Prostate gland (tissue), 2 donors: ENCODE measurements around the gene PHLPP1. TPM values are rescaled to one million over a fixed set of nuclear protein-coding genes. Genes with fewer than 3 reads are reported as not detected.
A peak's percentile ranks its signal among the peaks of the same experiment; 100 is the strongest.

ENCODE experiments used
- DNase-seq: peaks from one replicate; pipeline ENCODE4 v3.0.0-alpha.2; 2019; ENCODE audit warnings: low spot score
- H3K27ac ChIP-seq, 2 donors: fragments of 200-600 bp; sonication (generic); 2 replicates each; pipeline ENCODE4 v1.5.1; 2017 to 2019
- H3K27me3 ChIP-seq: fragments of 200-600 bp; sonication (generic); replicated peaks from 2 replicates; pipeline ENCODE4 v1.5.1; 2019; ENCODE audit not compliant: insufficient read depth
- H3K36me3 ChIP-seq, 2 donors: fragments of 200-600 bp; sonication (generic); 1 replicate in 1 of 2; 2 replicates in 1 of 2; pipeline versions ENCODE4 v1.5.1 to v1.8.1; 2017 to 2019
- H3K4me1 ChIP-seq: fragments of 200-600 bp; sonication (generic); replicated peaks from 2 replicates; pipeline ENCODE4 v1.5.1; 2019
- H3K4me3 ChIP-seq, 2 donors: fragments of 200-600 bp; sonication (generic); 2 replicates each; pipeline ENCODE4 v1.5.1; 2017 to 2019
- H3K9me3 ChIP-seq: fragments of 200-600 bp; sonication (generic); 2 replicates; pipeline ENCODE4 v1.5.1; 2017
- POLR2A ChIP-seq: fragments of 450-650 bp; IDR thresholded peaks from one replicate; pipeline ENCODE4 v1.6.1; 2016; ENCODE audit warnings: antibody characterized with exemption, mild to moderate bottlenecking
- POLR2AphosphoS5 ChIP-seq: sonication (generic); formaldehyde crosslinking; IDR thresholded peaks from one replicate; pipeline ENCODE4 v1.6.1; 2017; ENCODE audit warnings: antibody characterized with exemption
- WGBS: methylation state at CpG from one replicate; pipeline ENCODE4 v1.1.5; 2018; 5-methylcytosine and 5-hydroxymethylcytosine counted together
- intact Hi-C: fragments of 100-400 bp; cut with DNase I; formaldehyde crosslinking; loops from one replicate; pipeline ENCODE4 v1.14.2; 2022
- total RNA-seq, 2 donors: library from RNA; depleted of rRNA; stranded (reverse); fragments of >200 nt; gene quantifications; one replicate each; pipeline ENCODE4 v1.1.0, GENCODE V29; 2016
- TF ChIP-seq, protein P1 (sequence below), 4 experiments: fragments of 200-600 bp in 2 of 4; fragments of 450-650 bp in 2 of 4; sonication (generic) in 2 of 4; IDR thresholded peaks; 1 replicate in 3 of 4; 2 replicates in 1 of 4; pipeline ENCODE4 v1.5.1; 2016 to 2019; ENCODE audit warnings: antibody characterized with exemption in 4 of 4, mild to moderate bottlenecking in 2 of 4, moderate library complexity in 2 of 4

The PHLPP1 gene
- total RNA-seq, 2 donors from 2014 or later, result 16.8 to 44.1 TPM

- no peak for TF ChIP-seq POLR2A
- TF ChIP-seq, protein P1, sequence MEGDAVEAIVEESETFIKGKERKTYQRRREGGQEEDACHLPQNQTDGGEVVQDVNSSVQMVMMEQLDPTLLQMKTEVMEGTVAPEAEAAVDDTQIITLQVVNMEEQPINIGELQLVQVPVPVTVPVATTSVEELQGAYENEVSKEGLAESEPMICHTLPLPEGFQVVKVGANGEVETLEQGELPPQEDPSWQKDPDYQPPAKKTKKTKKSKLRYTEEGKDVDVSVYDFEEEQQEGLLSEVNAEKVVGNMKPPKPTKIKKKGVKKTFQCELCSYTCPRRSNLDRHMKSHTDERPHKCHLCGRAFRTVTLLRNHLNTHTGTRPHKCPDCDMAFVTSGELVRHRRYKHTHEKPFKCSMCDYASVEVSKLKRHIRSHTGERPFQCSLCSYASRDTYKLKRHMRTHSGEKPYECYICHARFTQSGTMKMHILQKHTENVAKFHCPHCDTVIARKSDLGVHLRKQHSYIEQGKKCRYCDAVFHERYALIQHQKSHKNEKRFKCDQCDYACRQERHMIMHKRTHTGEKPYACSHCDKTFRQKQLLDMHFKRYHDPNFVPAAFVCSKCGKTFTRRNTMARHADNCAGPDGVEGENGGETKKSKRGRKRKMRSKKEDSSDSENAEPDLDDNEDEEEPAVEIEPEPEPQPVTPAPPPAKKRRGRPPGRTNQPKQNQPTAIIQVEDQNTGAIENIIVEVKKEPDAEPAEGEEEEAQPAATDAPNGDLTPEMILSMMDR (IDR thresholded peaks at IDR 0.05), result no peak
- no peak for TF ChIP-seq POLR2AphosphoS5
- no peaks in the 10 kb centered on the region for H3K9me3 ChIP-seq
- 100% methylated on average over 1 of the region's 1 CpG for WGBS
- no peak for DNase-seq
- intact Hi-C loops, result no loop called here
- H3K36me3 ChIP-seq, result no peaks in the 10 kb centered on the region
- H3K27me3 ChIP-seq, result no peaks in the 10 kb centered on the region
- no peak overlapping the region for H3K27ac ChIP-seq
- H3K4me1 ChIP-seq, result no peaks in the 10 kb centered on the region
- no peak overlapping the region for H3K4me3 ChIP-seq
Measured at GRCh38 chr18:62777814-62778213, 62.5 kb downstream of the PHLPP1 start.

GRCh38 chr18:62778976-62779869 is 63.9 kb downstream of the PHLPP1 start:
- intact Hi-C loops, result no loop called here
- Histone ChIP-seq H3K36me3 (no peaks in the 10 kb centered on the region), H3K4me1 (no peaks in the 10 kb centered on the region), H3K9me3 (no peaks in the 10 kb centered on the region), H3K4me3 (no peak overlapping the region), H3K27me3 (no peaks in the 10 kb centered on the region), H3K27ac (no peak overlapping the region)
- 95% methylated on average over 6 of the region's 6 CpGs for WGBS
- TF ChIP-seq POLR2A (no peak), POLR2AphosphoS5 (no peak)
- TF ChIP-seq, protein P1 (IDR thresholded peaks at IDR 0.05), result no peak
- no peak for DNase-seq

DNA sequence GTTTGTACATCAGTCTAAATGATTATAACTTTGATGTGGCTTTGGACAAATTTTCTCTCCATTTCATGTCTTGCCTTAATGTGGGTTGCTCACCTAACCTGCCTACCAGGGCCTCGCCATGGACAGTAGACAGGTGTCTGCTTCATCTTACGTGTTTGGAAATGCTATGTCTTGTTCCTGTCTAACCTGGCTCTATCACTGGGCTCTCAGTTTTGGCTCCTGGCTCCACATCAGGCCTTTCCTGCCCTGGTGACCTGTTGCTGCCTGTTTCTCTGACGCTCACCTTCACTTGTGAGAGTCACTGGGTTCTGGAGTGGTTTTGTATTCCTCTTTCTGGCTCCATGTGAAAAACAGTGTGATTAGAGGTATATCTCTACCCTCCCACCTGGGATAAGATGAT is 65.9 kb downstream of the PHLPP1 start:
- Histone ChIP-seq H3K4me3 (no peak overlapping the region), H3K4me1 (no peaks in the 10 kb centered on the region), H3K9me3 (no peaks in the 10 kb centered on the region), H3K27me3 (no peaks in the 10 kb centered on the region), H3K27ac (no peak overlapping the region), H3K36me3 (no peaks in the 10 kb centered on the region)
- no peak for TF ChIP-seq POLR2AphosphoS5
- TF ChIP-seq, protein P1 (IDR thresholded peaks at IDR 0.05), result no peak
- WGBS, result 79% methylated on average over 3 of the region's 3 CpGs
- intact Hi-C loops, result loop anchor here (10.0 kb wide), 1 partner anchor 66 kb away; the partner anchor contains the start of gene PHLPP1
- DNase-seq, result no peak

GRCh38 chr18:62781893-62782292 is 66.6 kb downstream of the PHLPP1 start:
- Histone ChIP-seq H3K36me3 (no peaks in the 10 kb centered on the region), H3K4me1 (no peaks in the 10 kb centered on the region), H3K27ac (no peak overlapping the region), H3K4me3 (no peak overlapping the region), H3K9me3 (no peaks in the 10 kb centered on the region), H3K27me3 (no peaks in the 10 kb centered on the region)
- DNase-seq, result peak; percentile 55
- intact Hi-C loops, result loop anchor here (10.0 kb wide), 1 partner anchor 67 kb away; the partner anchor contains the start of gene PHLPP1
- TF ChIP-seq, protein P1 (IDR thresholded peaks at IDR 0.05), result no peak
- TF ChIP-seq POLR2AphosphoS5, result peak; percentile 37
- 24% methylated on average over 2 of the region's 2 CpGs for WGBS
